NCI-H1105 (cell line): Measurements from ENCODE around the gene SLC4A3.
"Not testable (repeated sequence)": the region's sequence is repeated elsewhere in the genome, so short reads cannot be mapped to it uniquely, and the experiment has no call there.

ENCODE experiments used
- DNase-seq: peaks from one replicate; lab custom pipeline; 2025; lab: John Stamatoyannopoulos, UW

Gene SLC4A3

DNA sequence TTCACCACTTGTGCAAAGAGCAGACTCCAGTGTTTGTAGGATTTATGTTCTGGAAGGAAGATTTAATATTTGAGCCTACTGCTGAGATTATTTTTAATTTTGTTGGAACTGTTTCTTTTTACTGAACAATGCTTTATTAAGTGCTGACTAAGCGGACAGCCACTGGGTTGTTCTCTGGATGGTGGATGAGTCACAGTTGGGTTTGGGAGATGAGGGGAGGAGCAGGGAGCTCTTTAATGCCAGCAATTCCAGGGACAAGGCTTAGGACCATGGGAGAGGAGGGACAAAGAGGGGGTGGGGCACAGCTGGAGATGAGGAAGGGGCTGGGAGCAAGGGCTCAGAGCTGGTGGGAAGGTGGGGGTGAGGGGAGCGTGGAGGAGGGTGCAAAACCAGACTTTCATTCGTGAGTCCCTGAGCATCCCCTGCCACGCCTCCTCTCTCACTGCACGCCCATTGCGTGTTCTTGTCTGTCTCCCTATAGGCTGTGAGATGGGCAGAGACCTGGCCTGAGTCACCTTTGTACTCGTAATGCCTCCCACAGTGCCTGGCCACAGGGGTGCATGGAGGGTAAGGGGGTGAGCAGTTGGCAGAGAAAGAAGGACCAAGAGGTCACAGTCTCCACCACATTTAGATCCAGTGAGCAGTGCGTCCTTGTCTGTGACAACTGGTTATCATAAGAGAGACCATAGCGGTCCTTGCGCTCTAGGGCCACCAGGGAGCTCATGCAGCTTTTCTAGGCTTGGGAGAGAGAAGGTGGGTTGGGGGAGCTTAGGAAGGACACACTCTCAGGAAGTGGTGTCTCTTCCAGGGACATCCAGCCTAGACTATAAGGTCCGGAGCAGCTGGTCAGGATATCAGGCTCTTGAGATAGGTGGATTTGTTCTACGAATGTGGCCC is 18.4 kb downstream of the SLC4A3 start:
- no peak for DNase-seq

DNA sequence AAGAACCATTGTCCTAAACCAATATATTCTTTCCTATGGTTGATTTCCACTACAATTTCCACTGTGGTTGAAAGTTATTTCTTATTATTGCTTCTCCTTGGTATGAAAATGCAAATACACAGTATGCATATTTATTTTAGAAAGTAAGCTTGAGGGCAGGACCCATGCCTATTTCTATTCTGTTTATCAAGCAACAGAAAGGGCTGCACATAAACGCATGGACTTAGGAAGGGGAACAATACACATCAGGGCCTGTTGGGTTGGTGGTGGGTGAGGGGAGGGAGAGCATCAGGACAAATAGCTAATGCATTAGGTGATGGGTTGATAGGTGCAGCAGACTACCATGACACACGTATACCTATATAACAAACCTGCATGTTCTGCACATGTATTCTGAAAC is 20.7 kb downstream of the SLC4A3 start:
- no peak for DNase-seq

DNA sequence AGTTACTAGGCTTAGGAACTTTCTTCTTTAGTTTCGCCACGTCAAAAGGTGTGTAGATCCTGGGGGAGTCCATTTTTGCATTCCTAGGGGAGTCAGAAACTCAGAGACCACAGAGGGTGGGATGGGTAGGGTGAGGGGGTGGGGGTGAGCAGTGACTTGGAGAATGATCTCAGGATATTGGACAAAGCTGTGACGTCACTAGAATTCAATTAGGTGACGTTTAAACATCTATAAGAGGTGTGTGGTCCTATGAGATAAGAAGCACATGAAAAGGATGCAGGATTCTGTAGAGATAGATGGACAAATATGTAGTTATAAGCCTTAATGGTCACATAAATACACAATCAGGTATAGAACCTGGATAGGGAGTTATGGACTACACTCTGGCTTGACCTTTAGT is 21.5 kb downstream of the SLC4A3 start:
- no peak for DNase-seq

DNA sequence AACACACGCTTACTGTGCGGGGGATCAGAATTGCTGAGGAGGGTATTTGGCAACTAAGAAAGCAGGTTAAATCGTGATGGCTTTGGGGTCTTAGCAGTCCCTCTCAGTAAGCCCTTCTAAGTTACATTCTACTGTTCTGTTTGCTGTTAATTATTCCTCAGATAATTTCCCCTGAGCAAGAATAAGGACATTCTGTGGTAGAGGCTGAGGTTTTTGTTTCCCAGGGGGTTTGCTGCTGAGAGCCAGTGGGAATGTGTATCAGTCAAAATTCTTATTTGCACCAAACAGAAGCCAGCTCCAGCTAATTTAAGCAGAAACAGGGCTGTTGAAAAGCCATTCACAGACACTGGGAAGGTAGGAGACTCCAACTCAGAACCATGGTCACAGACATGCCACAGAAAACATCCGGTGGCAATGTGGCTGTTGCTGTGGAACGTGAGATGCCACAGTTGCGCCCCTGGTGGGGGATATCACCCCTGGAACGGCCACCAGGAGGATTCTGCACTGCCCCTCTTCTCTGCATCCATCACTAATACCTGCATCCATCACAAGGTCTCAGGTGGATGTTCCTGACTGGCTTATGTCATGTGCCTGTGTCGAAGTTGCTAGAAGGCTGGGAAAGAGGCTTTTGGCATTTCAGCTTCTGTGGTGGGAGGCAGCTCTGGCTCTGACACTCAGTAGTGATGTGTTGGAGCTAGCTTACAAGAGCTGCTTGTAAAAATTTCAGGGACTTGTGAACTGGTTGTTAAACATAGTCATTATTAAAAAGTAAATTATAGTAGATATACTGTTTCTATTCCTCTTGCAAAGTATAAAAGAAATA is 23.2 kb downstream of the SLC4A3 start:
- DNase-seq, result no peak

DNA sequence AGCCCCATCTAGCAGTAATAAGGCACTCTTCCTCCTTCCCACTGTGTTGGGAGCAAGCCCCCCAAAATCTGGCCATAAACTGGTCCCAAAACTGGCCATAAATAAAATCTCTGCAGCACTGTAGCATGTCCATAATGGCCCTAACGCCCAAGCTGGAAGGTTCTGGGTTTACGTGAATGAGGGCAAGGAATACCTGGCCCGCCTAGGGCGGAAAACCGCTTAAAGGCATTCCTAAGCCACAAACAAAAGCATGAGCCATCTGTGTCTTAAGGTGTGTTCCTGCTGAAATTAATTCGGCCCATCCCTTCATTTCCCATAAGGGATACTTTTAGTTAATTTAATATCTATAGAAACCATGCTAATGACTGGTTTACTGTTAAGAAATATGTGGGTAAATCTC is 24.2 kb downstream of the SLC4A3 start:
- DNase-seq, result not testable (repeated sequence)

DNA sequence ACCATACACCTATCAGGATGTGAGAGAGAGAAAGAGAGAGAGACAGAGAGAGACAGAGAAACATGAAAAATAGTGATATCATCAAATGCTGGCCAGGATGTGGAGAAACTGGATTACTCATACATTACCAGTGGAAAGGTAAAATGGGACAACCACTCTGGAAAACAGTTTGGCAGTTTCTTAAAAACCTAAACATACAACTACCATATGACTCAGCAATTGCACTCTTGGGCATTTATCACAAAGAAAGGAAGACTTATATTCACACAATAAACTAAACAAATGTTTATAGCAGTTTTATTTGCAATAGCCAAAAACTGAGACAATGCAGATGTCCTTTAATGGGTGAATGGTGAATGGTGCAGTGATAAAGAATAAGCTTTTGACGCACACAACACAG is 29.1 kb downstream of the SLC4A3 start:
- DNase-seq, result no peak

DNA sequence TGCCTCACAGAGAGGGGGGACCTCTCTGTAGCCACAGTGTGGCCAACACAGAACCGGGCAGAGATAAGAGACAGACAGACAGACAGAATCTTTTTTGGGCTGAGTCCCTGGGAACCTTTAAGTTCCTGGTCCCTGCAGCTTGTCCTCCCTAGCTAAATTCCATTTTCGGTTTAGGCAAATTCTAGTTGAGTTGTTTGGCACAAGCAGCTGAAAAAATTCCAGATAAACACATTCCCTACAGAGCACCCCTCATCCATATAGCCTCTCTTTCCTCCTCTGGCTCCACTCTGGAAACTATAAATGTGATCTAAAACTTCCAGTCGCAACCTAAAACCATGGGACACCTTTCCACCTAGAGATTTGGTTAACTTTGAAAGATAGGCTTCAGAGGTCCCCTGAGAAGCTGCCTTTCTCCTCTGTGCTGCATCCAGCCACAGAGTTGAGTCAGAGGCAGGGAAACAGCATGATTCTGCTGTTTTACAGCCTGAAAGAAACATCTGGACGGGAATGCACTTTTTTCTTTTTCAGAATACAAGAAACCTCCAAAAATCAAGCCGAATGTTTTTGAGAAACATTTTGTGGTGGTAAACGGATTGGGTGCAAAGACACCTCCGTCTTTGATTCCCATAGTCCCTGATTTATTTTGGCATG is 30.9 kb downstream of the SLC4A3 start:
- DNase-seq, result no peak

DNA sequence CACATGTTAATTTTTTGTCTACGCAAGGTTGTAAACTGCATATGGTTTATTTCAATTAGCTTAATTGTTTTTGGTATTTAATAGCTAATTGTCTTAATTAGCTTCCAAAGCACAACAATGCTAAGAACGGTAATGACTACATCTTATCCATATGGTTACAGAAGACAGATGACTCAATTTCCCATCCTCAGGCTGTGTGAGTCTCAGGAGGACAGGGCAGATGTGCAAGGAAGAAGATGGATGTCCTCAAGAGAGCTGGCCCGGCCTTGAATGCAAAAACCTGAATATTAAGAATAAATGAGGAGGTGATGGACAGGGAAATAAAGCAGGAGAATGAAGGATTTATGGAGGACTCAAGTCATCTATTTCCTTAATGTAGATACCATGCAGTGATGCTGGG is 31.4 kb downstream of the SLC4A3 start:
- DNase-seq, result no peak

DNA sequence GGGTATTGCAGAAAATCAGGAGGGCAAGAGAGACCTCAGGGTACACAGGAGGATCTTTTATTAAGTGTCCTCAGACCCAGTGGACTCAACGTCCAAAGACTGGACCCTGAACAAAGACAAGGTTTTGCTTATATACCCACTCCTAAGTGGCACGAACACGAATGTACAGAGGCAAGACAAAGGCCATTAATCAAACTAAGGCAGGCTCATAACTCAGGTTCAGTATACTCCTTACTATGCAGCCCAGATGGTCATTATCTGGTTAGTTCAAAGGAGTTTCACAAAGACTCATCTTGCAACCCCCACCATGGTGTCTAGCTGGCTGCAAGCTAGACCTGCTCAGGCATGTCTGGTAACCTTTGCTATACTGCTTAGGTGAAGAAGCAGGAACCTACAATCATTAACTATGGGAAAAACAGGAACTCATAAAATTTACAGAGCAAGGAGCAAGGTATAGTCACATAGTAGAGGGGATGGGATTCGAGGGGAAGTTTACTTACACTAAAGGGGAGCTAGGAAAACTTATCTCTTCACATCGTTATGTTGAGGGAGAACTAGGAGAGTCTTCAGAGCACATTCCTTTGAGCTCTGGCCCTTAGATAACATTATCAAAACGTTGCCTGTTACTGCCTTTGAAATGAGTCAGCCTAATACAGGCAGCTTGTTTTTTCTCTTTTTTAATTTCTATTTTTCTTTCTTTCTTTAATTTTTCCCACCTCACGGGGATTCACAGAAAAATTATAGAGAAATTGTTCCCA is 33.9 kb downstream of the SLC4A3 start:
- no peak for DNase-seq

DNA sequence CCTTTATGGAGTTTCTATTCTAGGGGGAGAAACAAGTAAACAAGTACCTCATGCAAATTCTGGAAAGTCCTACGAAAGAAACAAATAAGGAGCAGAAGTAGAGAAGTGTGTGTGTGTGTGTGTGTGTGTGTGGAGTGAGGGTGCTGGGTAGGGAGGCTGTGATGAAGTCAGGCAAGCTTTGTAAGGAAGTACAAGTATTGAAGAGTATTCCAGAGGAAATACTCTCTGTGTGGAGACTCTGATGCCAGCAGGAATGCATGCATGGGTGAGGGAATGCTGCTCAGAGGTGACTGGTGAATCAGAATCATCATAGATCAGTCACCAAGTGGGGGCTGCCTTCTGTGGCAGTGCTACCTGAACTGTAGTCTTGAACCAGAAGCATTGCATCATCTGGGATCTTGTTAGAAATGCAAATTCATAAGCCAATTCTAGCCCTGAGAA is 34.5 kb downstream of the SLC4A3 start:
- no peak for DNase-seq

DNA sequence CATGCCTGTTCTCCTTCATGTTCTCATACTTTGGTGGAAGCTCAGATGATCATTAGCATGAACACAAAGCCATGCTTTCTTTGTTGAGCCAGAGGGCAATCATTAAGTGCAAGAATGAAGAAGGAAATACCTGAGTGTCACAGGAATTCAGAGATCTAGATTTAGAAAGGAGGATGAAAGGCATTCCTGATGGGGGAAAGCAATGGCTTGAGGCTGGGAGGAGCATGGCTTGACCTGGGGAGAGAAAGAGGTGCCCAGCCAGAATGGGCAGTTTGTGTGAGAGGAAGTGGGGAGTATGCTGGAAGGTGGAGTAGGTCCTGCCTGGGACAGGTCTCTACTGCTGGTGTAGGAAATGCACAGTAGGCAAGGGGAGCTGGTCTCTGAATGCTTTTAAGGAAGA is 35.1 kb downstream of the SLC4A3 start:
- DNase-seq, result no peak

DNA sequence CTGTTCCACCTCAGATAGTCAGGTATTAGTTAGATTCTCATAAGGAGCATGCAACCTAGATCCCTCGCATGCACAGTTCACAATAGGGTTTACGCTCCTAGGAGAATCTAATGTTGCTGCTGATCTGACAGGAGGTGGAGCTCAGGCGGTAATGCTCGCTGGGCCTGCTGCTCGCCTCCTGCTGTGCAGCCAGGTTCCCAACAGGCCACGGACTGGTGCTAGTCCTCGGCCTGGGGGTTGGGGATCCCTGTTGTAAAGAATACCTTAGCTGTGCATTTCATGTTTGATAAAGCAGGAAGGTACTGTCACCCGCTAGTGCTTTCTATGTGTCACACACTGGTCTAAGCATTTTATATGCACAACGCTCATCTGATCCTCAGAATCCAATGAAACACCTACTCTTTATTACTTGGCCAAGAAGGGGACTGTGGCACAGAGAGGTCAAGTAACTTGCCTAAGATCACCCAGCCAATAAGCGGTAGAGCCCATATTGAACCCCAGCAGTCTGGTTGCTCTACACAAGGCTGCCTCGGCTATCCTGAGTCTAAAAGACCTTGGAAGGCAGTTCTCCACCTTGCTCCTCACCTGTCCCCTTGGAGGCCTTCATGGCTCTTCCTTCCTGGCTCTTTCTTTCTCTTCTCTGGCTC is 35.8 kb downstream of the SLC4A3 start:
- DNase-seq, result no peak

DNA sequence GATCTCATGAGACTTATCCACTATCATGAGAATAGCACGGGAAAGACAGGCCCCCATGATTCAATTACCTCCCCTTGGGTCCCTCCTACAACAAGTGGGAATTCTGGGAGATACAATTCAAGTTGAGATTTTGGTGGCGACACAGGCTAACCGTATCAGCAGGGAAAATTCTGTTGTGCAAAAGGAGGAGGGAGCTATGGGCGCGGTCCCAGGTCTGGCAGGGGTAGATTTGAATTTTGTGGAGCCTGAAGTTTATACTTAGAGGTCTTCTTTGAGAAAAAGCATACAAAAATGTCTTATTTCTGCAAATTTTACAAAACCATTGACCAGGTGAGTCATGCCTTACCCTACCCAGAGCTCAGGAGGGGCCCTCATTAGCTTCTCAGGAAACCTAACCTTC is 36.6 kb downstream of the SLC4A3 start:
- no peak for DNase-seq

DNA sequence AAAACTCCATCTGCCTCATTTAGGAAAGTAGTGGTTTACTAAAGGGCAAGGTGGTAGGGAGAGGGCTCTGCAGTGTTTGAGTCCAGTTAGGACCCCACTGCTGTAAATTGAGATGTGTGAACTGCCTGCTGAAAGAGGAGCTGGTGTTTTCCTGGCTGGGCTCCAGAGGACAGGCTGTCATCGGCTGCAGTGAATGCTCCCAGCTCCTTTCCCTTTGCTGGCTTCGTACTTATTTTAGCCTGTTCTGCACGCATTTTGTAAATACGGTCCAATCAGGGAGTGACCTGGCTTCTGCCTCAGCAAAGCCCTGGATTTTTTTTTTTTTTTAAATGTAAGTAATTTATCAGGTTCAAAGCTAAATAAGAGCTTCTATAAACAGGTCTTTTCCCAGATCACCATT is 37.5 kb downstream of the SLC4A3 start:
- no peak for DNase-seq

DNA sequence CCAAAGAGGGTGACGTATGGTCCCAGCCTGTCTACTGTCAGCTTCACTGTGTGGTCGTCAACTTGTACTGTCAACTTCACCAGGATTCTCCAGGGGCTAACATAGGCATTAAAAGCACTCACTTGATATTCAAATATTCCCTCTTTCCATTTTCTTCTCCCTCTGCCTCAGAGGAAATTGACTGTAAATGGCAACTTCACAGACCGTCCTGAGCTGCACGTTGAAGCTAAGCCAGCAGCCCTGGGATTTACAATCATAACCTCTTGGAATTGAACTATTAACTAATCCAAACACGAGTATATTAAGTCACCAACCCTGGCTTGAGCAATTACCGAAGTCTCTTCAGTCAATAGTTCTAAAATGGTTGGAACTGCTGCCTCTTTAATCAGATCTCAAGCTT is 38.5 kb downstream of the SLC4A3 start:
- no peak for DNase-seq

DNA sequence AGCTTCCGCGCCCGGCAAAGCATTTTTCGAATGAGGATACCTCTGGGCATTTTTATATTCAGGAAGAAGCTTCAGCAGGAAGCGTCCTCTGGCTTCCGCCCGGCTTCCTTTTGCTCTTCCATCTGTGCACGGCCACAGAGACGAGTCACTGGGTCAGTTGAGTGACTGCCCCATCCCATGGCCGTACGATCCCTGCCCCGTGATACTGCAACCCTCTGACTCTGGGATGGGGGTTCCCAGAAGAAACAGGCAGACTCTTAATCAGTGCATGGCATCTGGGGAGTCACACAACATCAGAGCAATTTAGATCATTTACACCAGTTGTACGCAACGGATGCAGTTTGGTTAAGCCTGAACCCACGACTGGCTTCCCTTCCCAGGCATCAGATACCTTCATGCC is 40.9 kb downstream of the SLC4A3 start:
- no peak for DNase-seq

DNA sequence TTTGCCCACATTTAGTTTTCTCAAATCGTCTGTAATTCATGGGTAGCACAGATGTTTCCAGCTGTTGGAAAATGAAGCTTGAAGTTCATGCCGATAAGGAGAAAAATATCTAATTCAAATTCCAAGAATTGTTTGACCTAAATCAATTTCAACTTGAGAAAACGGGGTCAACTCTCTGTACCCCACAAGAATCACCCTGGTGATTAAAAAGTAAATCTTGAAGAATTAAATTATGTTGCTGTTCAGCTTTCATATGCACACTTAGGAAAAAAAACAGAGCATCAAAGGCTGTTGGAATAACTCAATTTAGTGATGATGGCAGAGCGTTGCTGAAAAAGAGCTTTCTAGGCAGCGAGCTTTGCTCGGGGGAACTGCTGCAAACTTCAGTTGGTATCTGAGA is 43.0 kb downstream of the SLC4A3 start:
- no peak for DNase-seq

DNA sequence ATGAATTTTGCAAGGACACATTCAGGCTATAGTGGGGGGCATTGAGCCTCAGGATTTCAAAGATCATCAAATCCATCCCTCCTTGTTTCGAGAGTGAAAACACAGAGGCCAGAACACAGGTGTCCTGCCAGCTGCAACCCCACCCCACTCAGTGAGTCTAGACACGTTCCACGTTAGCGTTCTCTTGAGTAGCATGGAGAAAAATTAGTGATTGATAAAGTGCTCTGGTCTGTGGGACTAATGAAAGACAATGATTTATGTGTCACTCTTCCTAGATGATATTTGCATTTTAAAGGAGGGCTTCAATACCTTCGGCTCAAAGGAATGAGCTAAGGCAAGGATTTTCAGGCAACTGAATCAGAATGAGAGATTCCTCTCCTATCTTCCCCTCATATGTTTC is 43.8 kb downstream of the SLC4A3 start:
- no peak for DNase-seq

DNA sequence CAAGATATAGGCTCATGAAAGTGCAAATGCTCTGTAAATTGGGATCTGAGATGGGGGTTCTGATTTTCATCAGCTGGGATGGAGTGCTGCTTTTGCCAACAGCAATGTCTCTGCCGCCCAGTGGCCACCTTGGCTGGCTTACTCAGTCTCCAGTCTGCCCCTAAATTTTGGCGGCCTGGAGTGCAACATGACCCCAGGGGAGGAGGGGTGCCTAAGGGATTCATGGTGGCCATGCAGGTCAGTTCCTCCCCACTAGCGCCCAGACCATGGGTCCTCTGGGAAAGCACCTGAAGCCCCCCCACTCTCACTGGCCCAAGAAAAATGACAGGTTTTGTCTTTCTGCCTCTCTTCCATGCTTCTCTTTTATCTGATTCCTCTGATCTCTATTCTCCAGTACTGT is 45.0 kb downstream of the SLC4A3 start:
- no peak for DNase-seq

DNA sequence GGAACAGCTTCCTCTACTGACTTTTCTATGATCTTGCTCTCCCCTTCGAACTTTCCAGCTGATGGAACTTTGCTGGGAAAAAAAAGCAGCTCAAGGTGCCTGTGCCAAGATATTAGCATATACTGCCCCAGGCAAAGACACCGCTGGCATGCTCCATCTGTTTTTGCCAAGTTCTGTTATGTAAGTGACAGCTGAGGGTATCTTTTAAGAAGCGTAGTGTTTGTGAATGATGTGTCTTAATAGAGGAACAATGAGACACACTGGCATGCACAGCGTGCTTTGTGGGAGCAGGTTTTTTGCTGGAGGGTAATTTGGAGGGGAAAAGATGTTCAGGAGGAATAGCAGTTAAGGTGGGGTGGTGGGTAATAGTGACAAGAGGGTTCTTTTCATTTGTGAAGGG is 47.8 kb downstream of the SLC4A3 start:
- DNase-seq, result no peak

DNA sequence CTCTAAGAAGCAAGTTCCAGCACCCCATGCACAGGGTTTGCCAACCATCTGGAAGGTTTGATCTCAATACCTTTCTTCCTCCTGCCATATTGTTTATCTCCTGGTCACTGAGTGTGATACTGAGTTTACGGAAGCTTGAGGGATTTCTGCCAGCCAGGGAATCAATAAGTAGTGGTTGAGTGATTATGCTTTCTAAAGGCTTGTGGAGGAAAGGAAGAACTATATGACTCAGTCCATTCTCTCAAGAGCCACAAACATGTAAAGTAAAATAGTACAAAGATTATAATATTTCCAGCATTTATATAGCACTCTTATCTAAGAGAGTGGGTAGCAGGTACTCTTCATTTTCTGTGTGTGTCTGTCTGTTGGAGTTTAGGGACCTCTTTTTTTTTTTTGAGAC is 49.2 kb downstream of the SLC4A3 start:
- DNase-seq, result no peak

DNA sequence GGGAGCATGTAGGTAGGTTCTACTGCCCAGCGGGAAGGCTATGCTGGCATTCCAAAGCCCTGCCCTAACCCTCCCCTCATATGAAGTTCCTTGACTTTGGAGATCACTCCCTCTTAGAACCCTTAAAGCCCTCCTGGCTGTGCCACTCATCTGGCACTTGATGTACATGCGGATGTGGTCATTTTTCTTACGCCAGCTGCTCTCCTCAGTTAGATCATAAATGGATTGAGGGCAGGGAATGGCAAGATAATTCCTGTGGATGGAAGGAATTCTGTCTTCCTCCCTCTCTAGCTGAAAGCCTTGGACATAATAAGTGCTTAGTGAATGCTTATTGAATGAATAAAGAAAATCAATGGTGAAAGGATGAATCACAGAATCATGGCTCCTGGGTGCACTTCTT is 51.6 kb downstream of the SLC4A3 start:
- DNase-seq, result no peak
